ENCODE measurements around the gene HOXC10.

The HOXC10 gene

DNA sequence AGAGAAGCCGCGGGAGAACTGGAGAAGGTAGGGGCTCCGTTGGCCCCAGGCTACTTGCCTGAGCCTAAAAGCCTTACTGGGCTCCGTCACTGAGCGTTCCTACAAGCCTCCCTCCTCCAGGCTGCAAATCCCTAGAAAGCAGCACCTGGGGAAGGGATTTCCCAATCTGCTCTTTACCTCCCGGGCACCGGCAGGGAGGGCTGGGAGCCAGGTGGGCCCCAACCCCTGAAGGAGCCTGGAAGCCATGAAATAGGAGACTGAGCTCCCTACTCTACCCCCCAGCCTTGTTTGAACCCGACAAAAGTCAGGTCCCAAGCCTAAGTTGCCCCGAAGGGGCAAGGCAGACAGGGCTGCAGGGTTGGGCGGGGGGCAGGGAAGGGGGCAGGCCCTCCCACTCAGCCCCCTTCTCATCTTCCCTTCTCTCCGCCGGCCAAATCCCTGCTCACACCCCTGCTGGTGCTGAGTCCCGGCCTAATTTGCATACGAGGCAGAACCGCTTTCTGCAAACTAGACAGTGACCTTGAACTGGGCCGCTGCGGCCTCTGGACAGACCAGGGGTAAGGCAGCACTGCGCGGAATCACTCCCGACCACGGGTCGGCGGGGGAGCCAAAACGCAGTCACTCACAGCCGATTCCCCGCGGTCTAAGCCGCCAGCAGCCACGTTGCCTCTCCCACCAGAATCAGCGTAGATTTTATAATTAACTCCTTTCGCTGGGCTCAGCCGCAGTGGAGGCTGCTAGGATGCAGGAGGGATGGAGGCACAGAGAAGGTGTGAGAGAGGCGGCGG is 34.0 kb upstream of the HOXC10 start:
- no peak for DNase-seq (ENCODE audit: low read depth in 2 of 2)

DNA sequence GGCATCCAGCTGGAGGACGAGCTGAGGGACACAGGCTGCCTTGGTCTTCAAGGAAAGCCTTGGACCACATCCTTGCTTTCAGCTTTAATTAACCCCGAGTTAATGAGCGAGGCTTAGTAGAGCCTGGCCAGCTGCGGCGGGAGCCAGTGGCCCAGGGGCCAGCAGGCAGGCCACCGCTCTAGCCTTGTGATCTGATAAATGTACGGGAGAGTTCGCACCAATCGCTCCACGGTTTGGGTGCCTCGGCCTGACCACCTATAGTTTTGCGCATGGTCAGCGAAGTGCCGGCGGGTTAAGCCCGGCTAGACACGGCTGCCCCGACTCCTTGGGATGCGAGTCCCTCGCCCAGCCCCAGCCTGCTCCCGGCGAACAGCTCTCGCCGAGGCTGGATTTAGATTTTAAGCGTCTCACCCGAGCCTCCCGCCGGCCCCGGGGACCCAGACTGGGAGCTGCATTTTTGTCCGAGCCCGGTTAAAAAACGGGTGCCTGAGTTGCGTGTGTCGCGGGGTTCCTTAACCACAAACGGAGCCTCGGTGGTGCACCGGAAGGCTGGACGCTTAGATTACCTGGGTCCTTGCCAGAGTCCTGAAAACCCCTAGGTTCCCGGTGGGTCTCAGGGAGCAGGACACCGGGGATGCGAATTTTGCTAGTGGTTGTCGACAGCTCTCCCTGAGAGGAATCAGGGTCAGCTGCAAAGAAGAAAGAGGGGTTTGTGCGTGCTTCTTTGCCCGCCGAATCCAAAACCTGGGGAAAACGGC is 33.2 kb upstream of the HOXC10 start:
- no peak for DNase-seq (ENCODE audit: low read depth in 2 of 2)

DNA sequence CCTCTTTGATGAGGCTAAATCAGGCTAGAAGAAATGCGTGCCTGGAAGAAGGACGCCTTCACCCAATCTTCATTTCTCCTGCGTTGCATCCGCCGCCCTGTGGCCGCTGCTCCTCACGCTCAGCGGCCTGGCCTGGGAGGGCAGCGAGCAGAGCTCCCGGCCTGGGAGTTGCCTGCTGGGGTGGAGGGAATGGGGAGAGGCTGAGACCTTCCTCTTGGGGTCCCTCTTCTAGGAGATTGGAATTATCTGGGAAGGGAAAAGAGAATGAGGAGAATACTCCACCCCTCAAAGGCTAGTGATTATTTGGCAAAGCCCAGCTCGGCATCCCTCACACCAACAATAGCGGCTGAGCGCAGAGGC is 32.6 kb upstream of the HOXC10 start:
- DNase-seq (ENCODE audit: low read depth in 2 of 2), result no peak

DNA sequence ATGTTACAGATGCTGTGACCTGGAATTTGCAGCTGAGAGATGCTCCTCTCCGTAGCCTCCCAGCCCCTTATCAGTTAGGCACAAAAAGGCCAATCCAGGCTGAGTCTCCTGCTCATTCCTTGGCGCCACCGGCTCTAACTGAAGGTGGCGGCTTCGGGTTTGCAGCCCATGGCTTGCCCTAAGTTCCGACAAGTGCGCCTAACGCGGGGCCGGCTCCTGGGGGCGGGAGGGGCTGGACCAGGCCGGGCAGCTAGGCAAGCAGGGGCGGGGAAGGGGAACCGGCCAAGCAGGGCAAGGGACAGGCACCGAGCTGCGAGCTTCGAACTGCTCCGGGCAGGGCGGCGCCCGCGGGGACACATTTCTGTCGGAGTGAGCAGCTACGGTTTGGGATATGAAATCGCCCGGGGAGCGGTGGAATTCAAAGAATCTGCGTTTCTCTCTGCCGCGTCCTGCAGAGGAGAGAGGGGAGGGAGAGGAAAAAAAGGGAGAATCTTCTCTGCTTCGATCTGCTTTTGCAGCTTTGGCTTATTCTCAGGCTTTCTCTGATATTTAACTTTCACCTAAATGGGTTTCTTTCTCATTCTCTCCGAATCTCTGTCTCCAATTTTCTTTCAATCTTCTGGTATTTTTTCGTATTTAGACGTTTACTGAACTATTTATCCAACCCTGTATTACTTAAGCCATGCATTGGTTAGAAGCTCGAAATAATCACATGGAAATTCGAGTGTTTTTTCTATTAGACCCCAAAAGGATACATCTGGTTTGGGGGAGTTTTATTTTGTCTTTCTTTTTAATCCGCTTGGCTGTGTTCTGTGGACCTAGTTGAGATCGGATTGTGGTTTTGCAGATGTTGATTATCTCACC is 31.8 kb upstream of the HOXC10 start:
- no peak for DNase-seq (ENCODE audit: low read depth in 2 of 2)

DNA sequence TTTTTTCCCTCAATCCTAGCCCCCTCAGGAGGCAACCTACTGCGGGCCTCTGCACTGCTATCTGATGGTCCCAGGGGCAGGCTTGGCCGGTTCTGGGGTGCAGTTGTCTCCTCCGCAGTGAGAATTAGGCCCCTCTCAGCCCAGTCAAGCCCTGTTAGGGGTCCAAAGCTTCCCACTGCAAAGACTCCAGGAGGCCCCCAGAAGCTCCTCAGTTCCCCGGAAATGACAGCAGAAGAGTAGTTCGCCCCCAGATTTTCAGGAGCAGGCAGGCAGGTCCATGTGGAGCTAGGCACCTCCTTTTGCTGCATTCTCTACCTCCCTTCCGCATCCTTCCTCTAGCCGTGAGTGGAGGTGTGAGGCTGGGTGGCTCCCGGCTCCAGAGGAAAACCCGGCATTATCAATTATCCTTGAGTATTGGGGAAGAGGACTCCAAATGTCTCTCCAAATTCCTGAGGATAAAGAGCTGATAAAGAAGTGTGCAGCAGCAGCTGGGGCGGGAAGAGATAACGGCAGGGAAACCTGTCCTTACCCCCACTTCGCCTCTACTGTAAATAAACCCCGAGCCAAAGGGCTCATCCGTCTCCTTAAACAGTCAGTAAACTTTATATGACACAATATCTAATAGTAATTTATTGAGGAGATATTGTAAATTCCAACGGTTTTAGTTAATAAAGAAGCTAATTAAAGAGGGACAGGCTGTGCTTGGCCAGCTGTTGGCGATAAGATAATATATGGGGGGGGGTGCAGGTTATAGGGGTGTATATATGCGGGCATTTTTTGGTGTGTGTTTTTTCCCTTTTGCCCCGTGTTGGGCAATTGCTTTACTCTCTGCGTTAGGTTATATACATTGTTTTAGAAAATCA is 30.9 kb upstream of the HOXC10 start:
- no peak for DNase-seq (ENCODE audit: low read depth in 2 of 2)

DNA sequence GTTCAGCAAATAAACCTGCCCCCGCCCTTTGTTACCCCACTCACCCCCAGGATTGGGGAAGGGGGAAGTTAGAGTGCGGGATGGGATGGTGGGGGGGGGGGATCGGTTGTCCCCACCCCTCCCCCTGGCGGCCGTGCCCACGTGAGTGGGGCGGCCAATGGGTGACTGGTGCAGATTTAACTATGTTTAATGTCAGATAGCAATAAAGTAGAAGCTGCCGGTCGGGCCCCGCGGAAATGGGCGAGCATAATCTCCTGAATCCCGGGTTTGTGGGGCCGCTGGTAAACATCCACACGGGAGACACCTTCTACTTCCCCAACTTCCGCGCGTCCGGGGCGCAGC is 30.3 kb upstream of the HOXC10 start, which contains the start of gene HOXC12:
TSS of gene HOXC12 (plus strand) at position 210 of the 342 bp plus-strand sequence. CDS start at position 237, 27 bp downstream.
- DNase-seq (ENCODE audit: low read depth in 2 of 2), result no peak

DNA sequence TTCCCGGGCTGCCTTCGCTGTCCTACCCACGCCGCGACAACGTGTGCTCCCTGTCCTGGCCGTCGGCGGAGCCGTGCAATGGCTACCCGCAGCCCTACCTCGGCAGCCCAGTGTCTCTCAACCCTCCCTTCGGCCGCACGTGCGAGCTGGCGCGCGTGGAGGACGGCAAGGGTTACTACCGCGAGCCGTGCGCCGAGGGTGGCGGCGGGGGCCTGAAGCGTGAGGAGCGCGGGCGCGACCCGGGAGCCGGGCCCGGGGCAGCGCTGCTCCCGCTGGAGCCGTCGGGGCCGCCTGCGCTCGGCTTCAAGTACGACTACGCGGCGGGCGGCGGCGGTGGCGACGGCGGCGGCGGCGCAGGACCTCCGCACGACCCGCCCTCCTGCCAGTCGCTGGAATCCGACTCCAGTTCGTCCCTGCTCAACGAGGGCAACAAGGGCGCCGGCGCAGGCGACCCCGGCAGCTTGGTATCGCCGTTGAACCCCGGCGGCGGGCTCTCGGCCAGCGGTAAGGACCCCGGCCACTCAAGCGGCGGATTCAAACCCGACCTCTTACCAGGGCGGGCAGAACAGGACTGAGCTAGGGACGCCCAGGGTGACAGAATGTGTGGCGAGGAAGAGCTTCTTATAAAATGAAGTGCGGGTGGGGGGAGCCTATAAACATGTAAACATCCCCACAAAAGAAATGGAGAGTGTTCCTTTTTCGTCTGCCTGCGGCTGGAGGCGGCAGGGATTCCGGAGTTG is 29.7 kb upstream of the HOXC10 start:
- no peak for DNase-seq (ENCODE audit: low read depth in 2 of 2)

DNA sequence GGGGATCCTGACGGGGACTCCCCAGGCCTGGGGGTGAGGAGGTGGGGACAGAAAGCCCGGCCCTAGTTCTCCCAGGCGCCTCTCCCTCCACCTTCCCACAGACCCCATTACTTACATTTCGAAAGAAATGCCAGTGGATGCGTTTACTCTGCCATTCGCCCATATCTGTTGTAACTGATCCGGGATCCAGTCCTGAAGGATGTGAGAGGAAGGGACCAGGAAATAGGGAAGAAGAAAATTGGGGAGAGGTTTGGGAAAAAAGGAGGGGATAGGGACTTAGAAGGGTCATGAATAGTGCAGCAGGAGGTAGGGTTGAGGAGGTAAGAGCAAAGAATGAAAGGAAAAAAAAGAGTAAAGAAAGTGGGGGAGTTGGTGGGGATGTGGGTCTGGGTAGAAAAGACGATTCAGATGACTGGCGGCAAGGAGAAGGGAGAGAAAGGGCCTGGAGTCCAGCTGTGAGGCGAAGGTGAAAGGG is 29.1 kb upstream of the HOXC10 start:
- DNase-seq (ENCODE audit: low read depth in 2 of 2), result no peak

DNA sequence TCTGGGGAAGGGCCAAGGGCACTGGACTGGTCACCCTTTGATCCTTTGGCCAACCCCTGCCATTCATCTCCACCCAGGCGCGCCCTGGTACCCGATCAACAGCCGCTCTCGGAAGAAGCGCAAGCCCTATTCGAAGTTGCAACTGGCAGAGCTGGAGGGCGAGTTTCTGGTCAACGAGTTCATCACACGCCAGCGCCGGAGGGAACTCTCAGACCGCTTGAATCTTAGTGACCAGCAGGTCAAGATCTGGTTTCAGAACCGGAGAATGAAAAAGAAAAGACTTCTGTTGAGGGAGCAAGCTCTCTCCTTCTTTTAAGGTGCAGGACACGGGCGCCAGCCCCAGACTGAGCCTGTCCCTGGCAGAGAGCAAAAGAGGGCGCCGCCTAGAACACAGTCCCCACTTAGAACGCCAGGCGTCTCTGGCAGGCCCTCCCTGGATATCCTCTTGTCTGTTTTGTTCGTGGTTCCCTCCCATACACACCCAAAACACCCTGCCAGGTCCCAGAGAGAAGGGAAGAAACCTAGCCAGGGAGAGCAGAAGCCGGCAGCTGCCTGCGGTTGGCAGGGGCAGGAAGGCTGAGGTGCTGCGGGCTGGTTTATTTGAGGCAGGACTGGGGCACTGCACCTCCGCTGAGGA is 28.6 kb upstream of the HOXC10 start:
- no peak for DNase-seq (ENCODE audit: low read depth in 2 of 2)

DNA sequence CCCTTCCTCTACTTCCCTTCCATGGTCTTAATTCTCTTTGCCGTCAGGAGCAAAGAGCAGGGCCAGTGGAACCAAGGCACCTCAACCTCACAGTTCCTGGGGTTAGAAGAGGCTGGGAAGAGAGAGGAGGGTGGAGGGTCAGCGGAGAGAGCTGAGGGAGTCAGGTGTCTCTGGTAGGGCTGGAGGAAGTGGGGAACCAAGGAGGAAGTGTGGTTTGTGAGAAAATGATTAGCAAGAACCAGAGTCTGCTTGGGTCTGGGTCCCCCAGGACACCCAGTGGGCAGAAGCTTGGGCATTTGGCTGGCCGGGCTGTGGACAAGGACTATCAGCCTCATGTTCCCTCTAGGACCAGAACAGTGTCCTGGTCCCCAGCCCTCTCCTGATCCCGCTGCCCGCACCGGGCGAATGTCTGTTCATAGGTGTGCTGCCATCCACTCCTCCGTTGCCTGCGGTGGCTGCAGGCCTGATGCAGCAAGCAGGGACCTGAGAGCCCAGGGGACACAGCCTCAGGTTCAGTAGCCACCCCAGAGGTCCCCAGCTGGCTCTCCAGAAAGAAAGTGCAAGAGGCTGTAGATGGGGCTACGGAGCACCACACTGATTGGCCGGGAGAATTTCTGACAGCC is 27.9 kb upstream of the HOXC10 start:
- DNase-seq (ENCODE audit: low read depth in 2 of 2), result no peak

DNA sequence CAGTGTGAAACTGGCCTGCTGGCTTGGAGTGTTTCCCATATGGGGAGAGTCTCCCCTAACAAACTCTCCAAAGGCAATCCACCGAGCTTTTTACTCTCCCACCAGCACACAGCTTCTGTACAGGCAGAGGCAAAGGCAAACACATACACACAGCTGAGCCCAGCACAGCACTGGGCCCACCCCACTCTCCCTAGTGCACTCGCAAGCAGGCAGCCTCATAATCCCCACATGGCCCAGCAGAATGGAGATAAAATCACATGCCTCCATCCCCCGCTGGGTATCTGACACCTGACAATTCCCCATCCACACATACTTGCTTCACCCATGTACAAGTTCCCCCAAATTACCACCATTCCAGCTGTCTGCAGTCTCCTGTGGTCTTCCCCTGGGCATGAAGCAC is 26.8 kb upstream of the HOXC10 start:
- no peak for DNase-seq (ENCODE audit: low read depth in 2 of 2)

DNA sequence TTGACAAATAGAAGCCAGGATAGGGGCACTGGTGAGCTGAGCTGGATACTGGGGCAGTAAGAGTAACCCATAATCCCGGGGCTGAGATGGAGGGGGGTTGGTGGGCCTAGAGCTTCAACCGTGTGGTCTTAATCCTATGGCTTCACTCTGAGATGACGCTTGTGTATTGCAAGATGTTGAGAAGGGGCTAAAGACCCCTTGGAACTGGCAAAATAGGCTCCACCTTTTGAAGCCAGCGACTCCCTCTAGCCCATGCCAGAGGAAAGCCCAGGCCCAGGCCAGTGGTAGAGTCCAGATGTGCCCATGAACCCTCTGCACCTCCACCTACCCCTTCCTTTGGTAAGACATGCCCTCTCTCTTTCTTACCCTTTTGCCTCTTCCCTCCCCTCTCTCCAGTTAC is 25.6 kb upstream of the HOXC10 start:
- no peak for DNase-seq (ENCODE audit: low read depth in 2 of 2)

DNA sequence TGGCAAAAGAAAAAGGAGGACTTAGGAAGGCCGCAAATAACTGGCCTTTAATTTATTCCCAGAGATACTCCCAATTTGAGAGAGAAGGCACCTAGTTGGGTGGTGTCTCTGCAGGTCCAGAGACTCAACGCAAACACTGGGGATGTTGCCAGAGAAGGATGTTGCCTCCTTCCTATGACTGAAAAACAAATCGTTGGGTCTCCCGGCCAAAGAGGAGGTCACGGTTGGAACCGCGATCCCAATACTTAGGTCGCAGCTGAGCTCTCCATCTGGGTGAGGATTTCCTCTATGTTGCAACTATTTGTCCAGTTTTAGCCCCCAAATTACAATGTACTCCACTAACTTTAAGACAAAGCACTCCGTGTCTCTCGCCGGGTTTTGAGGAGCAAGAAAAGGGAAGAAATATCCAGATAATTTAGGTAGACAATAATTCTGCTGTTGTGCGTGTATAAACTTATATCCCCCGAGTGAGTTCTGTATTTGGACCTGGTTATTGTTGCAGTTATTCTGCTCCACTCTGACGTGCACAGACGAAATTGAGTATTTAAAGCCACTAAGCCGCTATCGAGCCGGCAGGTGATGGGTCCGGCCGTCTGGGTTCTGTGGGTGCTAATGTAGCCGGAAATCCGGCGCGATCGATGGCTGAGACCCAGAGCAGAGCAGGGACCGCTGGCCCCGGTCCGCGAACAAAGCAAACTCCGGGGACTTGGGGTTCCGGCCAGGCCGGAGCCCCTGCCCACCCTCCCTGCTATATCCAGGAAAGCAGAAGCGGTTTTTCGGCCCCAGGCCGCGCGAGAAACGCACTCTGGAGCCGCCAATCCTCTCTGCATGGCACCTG is 24.5 kb upstream of the HOXC10 start:
- DNase-seq (ENCODE audit: low read depth in 2 of 2), result no peak

DNA sequence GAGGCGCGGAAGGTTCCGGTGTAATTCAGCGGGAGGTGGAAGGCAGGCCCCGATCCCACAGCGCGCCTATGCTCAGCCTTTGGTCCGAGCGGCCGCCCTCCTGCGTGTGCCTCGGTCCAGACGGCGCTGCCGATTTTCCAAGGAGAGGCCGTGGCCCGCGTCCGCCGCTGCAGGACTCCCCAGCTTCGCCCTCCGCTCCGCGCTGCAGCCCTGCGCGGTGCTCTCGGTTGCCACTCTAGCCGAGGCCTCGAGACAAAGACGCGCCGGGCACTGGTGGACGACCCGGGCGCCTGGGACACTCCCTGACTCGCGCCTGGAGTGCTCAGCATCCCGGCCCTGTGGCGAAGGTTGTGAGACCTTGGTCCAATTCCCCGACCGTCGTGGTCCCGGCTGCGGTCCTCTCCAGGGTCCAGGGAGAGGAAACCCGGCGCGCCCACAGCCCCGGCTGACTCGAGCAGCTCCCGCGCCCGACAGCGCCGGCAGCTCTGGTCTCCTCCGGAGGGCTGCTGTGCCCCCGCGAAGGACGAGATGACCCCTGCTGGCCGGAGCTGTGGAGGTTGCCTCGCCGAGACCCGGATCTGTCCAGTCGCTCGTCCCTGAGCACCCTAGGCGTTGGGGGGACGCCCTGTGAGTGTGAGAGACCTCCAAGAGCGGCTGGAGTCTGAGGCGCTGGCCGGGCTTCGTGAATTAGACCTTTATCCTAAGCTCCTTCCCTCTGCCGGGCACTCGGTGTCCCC is 23.8 kb upstream of the HOXC10 start:
- DNase-seq (ENCODE audit: low read depth in 2 of 2), result no peak

DNA sequence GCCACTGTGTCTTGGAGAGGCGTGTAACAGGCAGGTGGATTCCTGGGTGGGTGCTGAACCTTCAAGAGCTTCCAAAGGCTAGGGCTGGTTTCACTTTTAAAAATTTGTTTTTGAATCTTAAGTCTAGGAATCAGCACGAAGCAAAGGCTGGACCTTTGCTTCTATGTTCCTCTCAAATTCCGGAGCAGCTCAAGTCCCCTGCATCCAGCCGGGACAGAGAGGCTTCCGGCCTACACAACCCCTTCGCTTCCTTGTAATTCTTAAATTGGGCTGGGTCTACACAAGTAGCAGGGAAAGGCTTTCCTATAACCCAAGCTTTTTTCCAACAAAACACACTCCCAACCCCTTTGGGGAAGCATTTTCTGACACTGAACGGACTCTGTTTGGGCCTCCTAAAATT is 21.9 kb upstream of the HOXC10 start:
- no peak for DNase-seq (ENCODE audit: low read depth in 2 of 2)

DNA sequence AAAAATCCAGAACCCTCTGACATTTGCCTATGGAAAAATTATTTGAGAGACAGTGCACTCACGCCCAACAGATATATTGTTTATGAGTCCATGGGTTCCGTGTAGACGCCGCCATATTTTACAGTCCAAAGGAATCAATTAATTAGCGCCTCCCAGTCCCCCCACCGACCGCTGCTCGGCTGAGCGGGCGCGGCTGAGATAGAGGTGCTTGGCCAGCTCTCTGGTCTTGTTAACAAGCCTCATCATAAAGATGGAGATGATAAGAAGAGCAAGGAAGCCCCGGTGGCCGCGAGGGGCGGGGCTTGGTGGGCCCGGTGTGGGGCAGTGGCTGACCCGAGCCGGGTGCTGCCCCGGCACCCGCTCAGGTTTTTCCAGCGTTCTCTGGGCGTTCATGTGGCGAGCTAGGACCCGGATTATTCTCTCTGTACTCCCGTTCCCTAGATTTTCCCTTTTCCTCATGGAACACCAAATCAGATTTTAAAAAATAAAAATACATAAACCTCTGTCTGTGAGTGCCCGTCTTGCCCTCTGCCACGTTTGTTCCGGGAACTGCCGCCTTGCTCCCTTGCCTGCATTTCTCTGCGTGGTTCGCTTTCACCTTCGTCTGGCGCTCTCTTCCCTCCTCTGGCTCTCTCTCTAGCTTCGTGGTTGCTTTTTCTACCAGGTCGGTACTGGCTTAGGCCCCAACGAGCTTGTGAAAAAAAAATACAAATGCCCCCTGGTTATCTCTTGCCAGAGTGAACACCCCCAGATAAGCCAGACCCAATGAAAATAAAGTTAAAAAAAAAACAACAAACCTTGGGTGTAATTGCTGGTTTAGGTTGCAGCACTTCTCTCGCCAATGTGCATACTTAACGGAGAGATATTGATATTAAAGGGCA is 21.3 kb upstream of the HOXC10 start:
- no peak for DNase-seq (ENCODE audit: low read depth in 2 of 2)

DNA sequence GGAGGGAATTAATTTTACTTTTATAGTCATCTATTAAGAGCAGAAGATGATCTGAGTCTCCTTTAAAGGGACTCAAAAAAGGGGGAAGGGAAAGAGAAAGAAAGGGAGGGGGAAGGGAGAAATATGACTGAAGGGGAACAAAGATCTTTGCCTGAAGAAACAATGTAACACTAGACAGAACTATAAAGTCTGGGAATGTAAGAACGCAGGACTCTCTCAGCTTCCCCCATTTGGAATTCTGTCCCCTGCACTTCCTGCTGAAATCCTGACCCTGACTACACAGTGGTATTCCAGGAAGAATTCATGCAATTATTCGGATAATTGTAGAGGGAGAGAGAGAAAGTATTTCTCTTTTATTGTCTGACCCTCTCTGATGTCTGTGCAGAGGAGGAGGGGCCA is 20.6 kb upstream of the HOXC10 start:
- DNase-seq (ENCODE audit: low read depth in 2 of 2), result no peak
